Neural progenitor cell (in vitro differentiated cells): ENCODE results near the gene ANTXRL. TPM values are rescaled to one million over a fixed set of nuclear protein-coding genes. Genes with fewer than 3 reads are reported as not detected.
"Not testable (repeated sequence)": the region's sequence is repeated elsewhere in the genome, so short reads cannot be mapped to it uniquely, and the experiment has no call there.

Source experiments
- DNase-seq: peaks from one replicate; pipeline ENCODE4 v3.0.0-alpha.2; 2016; ENCODE audit warnings: low spot score
- H2AFZ ChIP-seq: fragments of 200-600 bp; sonication (generic); replicated peaks from 2 replicates; pipeline ENCODE4 v1.6.1; 2016; ENCODE audit warnings: antibody characterized with exemption
- H3F3A ChIP-seq: fragments of 200-600 bp; sonication (generic); 2 replicates; pipeline ENCODE4 v1.6.1; 2016; ENCODE audit warnings: antibody characterized with exemption, low read depth
- H3K27ac ChIP-seq: fragments of 200-600 bp; sonication (generic); 2 replicates; pipeline ENCODE4 v1.5.1; 2016; ENCODE audit warnings: mild to moderate bottlenecking
- H3K27me3 ChIP-seq: fragments of 200-600 bp; sonication (generic); 2 replicates; pipeline ENCODE4 v1.6.1; 2016; ENCODE audit warnings: mild to moderate bottlenecking, moderate library complexity
- H3K36me3 ChIP-seq: fragments of 200-600 bp; sonication (generic); 2 replicates; pipeline ENCODE4 v1.5.1; 2016
- H3K4me1 ChIP-seq: fragments of 200-600 bp; sonication (generic); 2 replicates; pipeline ENCODE4 v1.6.1; 2016; ENCODE audit warnings: mixed run types
- H3K4me2 ChIP-seq: fragments of 200-600 bp; sonication (generic); 2 replicates; pipeline ENCODE4 v1.6.1; 2016
- H3K4me3 ChIP-seq: fragments of 200-600 bp; sonication (generic); 2 replicates; pipeline ENCODE4 v1.5.1; 2016
- H3K79me2 ChIP-seq: fragments of 200-600 bp; sonication (generic); 2 replicates; pipeline ENCODE4 v1.6.1; 2016; ENCODE audit warnings: low read depth
- H3K9ac ChIP-seq: fragments of 200-600 bp; sonication (generic); 2 replicates; pipeline ENCODE4 v1.6.1; 2016
- H3K9me3 ChIP-seq: fragments of 200-600 bp; sonication (generic); 2 replicates; pipeline ENCODE4 v1.5.1; 2016; ENCODE audit warnings: low read depth
- H4K20me1 ChIP-seq: fragments of 200-600 bp; sonication (generic); 2 replicates; pipeline ENCODE4 v1.6.1; 2016; ENCODE audit warnings: low read depth
- H3K27ac Mint-ChIP-seq: 3 replicates; pipeline ENCODE4 v1.8.0; 2021; ENCODE audit warnings: mixed read lengths
- H3K27me3 Mint-ChIP-seq: 2 replicates; pipeline ENCODE4 v1.8.0; 2022; ENCODE audit warnings: low read depth, mild to moderate bottlenecking, inconsistent platforms, moderate library complexity, mixed read lengths; ENCODE audit not compliant: insufficient read depth
- H3K36me3 Mint-ChIP-seq: 3 replicates; pipeline ENCODE4 v1.8.0; 2021; ENCODE audit warnings: mixed read lengths
- H3K4me1 Mint-ChIP-seq: 3 replicates; pipeline ENCODE4 v1.8.0; 2021; ENCODE audit warnings: mixed read lengths
- H3K4me3 Mint-ChIP-seq: 3 replicates; pipeline ENCODE4 v1.8.0; 2021; ENCODE audit warnings: mild to moderate bottlenecking, moderate library complexity, mixed read lengths
- H3K9me3 Mint-ChIP-seq: 3 replicates; pipeline ENCODE4 v1.8.0; 2020; ENCODE audit warnings: mixed read lengths
- CTCF ChIP-seq: fragments of 200-600 bp; sonication (generic); IDR thresholded peaks from 2 replicates; pipeline ENCODE4 v1.5.1; 2017; ENCODE audit warnings: antibody characterized with exemption, mild to moderate bottlenecking
- EZH2 ChIP-seq: fragments of 200-600 bp; sonication (generic); IDR thresholded peaks from 2 replicates; pipeline ENCODE4 v1.6.1; 2017; ENCODE audit warnings: antibody characterized with exemption, mild to moderate bottlenecking, moderate library complexity
- EZH2phosphoT487 ChIP-seq: fragments of 200-600 bp; sonication (generic); IDR thresholded peaks from 2 replicates; pipeline ENCODE4 v1.6.1; 2017; ENCODE audit warnings: antibody characterized with exemption
- total RNA-seq: library from RNA; depleted of rRNA; stranded (reverse); fragments of >200 nt; gene quantifications from 2 replicates; pipeline ENCODE4 v1.2.3, GENCODE V29; 2015; ENCODE audit warnings: low replicate concordance

Gene ANTXRL
- total RNA-seq, 1 donor from 2014 or later: not detected

DNA sequence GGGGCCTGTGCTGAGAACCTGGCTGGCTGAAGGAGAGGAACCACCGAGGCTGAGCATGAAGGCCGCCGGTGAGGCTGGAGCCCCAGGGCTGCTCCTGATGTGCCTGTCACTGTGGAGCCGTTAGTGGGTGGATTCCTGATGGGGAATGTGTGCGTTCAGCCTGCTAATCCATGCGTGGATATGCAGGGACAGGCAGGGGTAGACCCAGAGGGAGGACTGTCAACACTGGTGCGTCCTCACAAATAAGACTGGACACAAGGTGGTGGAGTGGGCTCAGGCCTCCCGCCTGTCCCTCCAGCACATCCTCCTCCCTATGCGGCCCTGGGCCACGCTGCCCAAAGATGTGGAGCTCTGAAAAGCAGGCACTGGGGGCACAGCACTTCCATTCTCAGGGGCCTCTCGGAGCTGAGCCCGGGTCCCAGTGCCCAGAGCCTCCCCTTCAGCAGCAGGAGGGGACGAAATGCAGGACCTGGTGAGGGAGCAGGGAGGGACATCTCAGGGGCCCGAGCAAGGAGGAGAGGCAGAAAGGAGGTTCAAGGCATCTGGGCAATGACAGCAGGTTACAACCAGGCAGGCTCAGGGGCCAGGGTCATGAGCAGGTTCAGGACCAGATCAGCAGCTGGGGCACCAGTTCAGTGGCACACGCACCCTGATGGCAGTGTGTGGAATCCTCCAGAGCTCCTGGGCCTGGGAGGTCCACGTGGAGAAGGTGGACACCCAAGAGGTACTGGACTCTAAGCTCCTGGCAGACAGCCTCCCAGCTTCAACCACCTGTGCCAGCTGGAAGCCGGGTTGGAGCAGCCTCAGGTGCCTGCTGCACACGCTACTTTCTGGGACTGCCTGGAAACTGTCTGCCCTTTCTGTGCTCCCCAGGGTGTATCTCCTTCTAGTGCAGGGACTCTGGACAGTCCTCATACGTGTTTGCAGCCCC lies 33.5 kb upstream of the ANTXRL start:
- H3K36me3 Mint-ChIP-seq: no peaks in the 10 kb centered on the region
- no peaks in the 10 kb centered on the region for H3K4me1 Mint-ChIP-seq
- H3K27me3 Mint-ChIP-seq: peaks cover 5% of the 10 kb centered on the region
- Histone ChIP-seq H3K27me3 (no peaks in the 10 kb centered on the region), H3K4me2 (no peak overlapping the region), H3K27ac (no peak overlapping the region), H3F3A (no peaks in the 10 kb centered on the region), H3K9me3 (no peaks in the 10 kb centered on the region), H3K4me3 (no peak overlapping the region), H2AFZ (no peak overlapping the region), H4K20me1 (no peaks in the 10 kb centered on the region), H3K9ac (no peak overlapping the region), H3K36me3 (no peaks in the 10 kb centered on the region), H3K79me2 (no peaks in the 10 kb centered on the region), H3K4me1 (no peaks in the 10 kb centered on the region)
- H3K4me3 Mint-ChIP-seq: no peak overlapping the region
- TF ChIP-seq EZH2phosphoT487: no peak
- no peak for TF ChIP-seq EZH2
- TF ChIP-seq CTCF: no peak
- H3K9me3 Mint-ChIP-seq: no peaks in the 10 kb centered on the region
- H3K27ac Mint-ChIP-seq: no peak overlapping the region
- no peak for DNase-seq

- no peaks in the 10 kb centered on the region for H3K79me2 ChIP-seq
- no peak for DNase-seq
- no peak overlapping the region for H3K9ac ChIP-seq
- H3K27me3 ChIP-seq: no peaks in the 10 kb centered on the region
- H3K27ac ChIP-seq: no peak overlapping the region
- no peaks in the 10 kb centered on the region for H4K20me1 ChIP-seq
- H3K4me2 ChIP-seq: no peak overlapping the region
- Mint-ChIP-seq H3K9me3 (no peaks in the 10 kb centered on the region), H3K36me3 (no peaks in the 10 kb centered on the region), H3K4me3 (no peak overlapping the region), H3K4me1 (no peaks in the 10 kb centered on the region), H3K27me3 (peaks cover 5% of the 10 kb centered on the region), H3K27ac (no peak overlapping the region)
- H3K36me3 ChIP-seq: no peaks in the 10 kb centered on the region
- H3K4me1 ChIP-seq: no peaks in the 10 kb centered on the region
- no peak overlapping the region for H2AFZ ChIP-seq
- no peak overlapping the region for H3K4me3 ChIP-seq
- no peaks in the 10 kb centered on the region for H3F3A ChIP-seq
- TF ChIP-seq EZH2phosphoT487: no peak
- no peak for TF ChIP-seq CTCF
- TF ChIP-seq EZH2: no peak
- H3K9me3 ChIP-seq: no peaks in the 10 kb centered on the region
Observed at GRCh38 chr10:46254007-46254383, 32.8 kb upstream of the ANTXRL start.

DNA sequence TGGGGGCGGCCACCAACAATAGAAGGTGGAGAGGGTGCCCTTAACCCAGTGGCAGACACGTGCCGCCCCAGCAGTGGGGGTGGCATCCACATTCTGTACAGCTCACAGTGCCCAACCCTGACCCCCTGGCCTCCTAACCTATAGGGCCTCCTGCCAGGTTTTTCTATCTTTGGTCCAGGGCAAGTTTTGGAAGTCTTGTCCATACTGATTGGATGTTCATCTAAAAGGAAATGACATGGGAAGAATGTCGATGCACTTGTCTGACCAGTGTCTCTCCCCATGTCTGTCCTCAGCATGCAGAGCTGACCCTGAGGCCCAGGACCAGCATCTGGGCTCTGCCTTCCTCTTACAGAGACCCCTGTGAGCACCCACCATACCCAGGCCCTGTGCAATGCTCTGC lies 32.3 kb upstream of the ANTXRL start:
- H3K27me3 ChIP-seq: no peaks in the 10 kb centered on the region
- Mint-ChIP-seq H3K4me1 (no peaks in the 10 kb centered on the region), H3K27ac (no peak overlapping the region), H3K4me3 (no peak overlapping the region), H3K27me3 (peaks cover 5% of the 10 kb centered on the region), H3K36me3 (no peaks in the 10 kb centered on the region), H3K9me3 (no peaks in the 10 kb centered on the region)
- no peak overlapping the region for H2AFZ ChIP-seq
- H4K20me1 ChIP-seq: no peaks in the 10 kb centered on the region
- DNase-seq: no peak
- no peaks in the 10 kb centered on the region for H3K79me2 ChIP-seq
- H3K4me2 ChIP-seq: no peak overlapping the region
- no peaks in the 10 kb centered on the region for H3K4me1 ChIP-seq
- no peaks in the 10 kb centered on the region for H3F3A ChIP-seq
- no peaks in the 10 kb centered on the region for H3K36me3 ChIP-seq
- H3K4me3 ChIP-seq: no peak overlapping the region
- no peaks in the 10 kb centered on the region for H3K9me3 ChIP-seq
- TF ChIP-seq CTCF (no peak), EZH2phosphoT487 (no peak), EZH2 (no peak)
- no peak overlapping the region for H3K27ac ChIP-seq
- H3K9ac ChIP-seq: no peak overlapping the region

DNA sequence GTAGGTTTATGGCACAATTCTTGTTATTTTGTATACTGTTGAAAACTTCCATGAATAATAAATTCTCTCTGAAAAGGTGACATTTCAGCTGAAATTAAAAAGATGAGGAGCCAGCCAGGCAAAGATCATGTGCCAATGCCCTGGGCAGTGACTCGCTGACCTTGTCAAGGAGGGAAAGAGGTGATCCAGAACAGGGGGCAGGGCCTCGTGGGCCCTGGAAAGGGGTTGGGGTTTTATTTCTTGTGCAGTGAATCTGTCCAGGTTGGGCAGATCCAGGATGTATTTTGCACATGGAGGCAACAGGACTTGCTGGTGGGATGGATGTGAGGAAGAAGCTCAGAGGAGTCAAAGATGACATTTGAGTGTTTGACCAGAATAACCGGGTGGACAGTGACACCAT lies 31.6 kb upstream of the ANTXRL start:
- H3K27me3 Mint-ChIP-seq, H3F3A ChIP-seq, H3K27me3 ChIP-seq, H3K4me3 ChIP-seq, H3K79me2 ChIP-seq, H3K27ac ChIP-seq, H3K27ac Mint-ChIP-seq, H2AFZ ChIP-seq, H3K4me1 Mint-ChIP-seq, H3K9ac ChIP-seq, H3K36me3 Mint-ChIP-seq, H4K20me1 ChIP-seq, H3K9me3 ChIP-seq, H3K4me1 ChIP-seq, H3K9me3 Mint-ChIP-seq, H3K4me2 ChIP-seq, DNase-seq, H3K4me3 Mint-ChIP-seq, H3K36me3 ChIP-seq: not testable (repeated sequence)
